Liver (tissue), 9 donors: ENCODE measurements around the gene CCSER2. TPM values are rescaled to one million over a fixed set of nuclear protein-coding genes. Genes with fewer than 3 reads are reported as not detected.

Experiments used
- DNase-seq: peaks from one replicate; pipeline ENCODE4 v3.0.0-alpha.2; 2017; ENCODE audit warnings: low spot score
- H3K27ac ChIP-seq, 2 donors: one replicate each; pipeline ENCODE4 v1.7.0; 2013; ENCODE audit warnings: inconsistent platforms in 2 of 2, low read length in 2 of 2, control low read depth in 1 of 2, low read depth in 1 of 2, mild to moderate bottlenecking in 1 of 2
- H3K27me3 ChIP-seq, 4 donors: one replicate each; pipeline versions ENCODE4 v1.6.1 to v1.7.0; 2013; ENCODE audit warnings: low read length in 3 of 4, inconsistent platforms in 1 of 4, mild to moderate bottlenecking in 1 of 4, moderate library complexity in 1 of 4; ENCODE audit not compliant: control insufficient read depth in 4 of 4, insufficient read depth in 4 of 4
- H3K36me3 ChIP-seq, 4 donors: one replicate each; pipeline versions ENCODE4 v1.6.1 to v1.7.0; 2013; ENCODE audit warnings: low read length in 3 of 4, mild to moderate bottlenecking in 3 of 4, low read depth in 1 of 4, moderate library complexity in 1 of 4; ENCODE audit not compliant: control insufficient read depth in 4 of 4, insufficient read depth in 3 of 4
- H3K4me1 ChIP-seq, 4 donors: one replicate each; pipeline versions ENCODE4 v1.6.1 to v1.7.0; 2013; ENCODE audit warnings: low read length in 3 of 4, mild to moderate bottlenecking in 3 of 4, moderate library complexity in 1 of 4; ENCODE audit not compliant: control insufficient read depth in 4 of 4, insufficient read depth in 4 of 4
- H3K4me3 ChIP-seq, 3 donors: one replicate each; pipeline versions ENCODE4 v1.6.1 to v1.7.0; 2013; ENCODE audit warnings: low read length in 3 of 3, control low read depth in 1 of 3, low read depth in 1 of 3, mild to moderate bottlenecking in 1 of 3
- H3K9ac ChIP-seq, 2 donors: one replicate each; pipeline ENCODE4 v1.7.0; 2013; ENCODE audit warnings: low read length in 2 of 2, mild to moderate bottlenecking in 2 of 2, moderate library complexity in 2 of 2, control low read depth in 1 of 2, low read depth in 1 of 2
- H3K9me3 ChIP-seq, 4 donors: one replicate each; pipeline versions ENCODE4 v1.6.1 to v1.7.0; 2013; ENCODE audit warnings: low read length in 3 of 4; ENCODE audit not compliant: control insufficient read depth in 4 of 4
- EGR1 ChIP-seq, 2 donors: IDR thresholded peaks; 2 replicates each; pipeline ENCODE4 v1.6.1; 2016 to 2018; ENCODE audit warnings: antibody characterized with exemption in 2 of 2, low read depth in 2 of 2
- FOXA1 ChIP-seq: IDR thresholded peaks from 2 replicates; pipeline ENCODE4 v1.6.1; 2016; ENCODE audit warnings: antibody characterized with exemption
- FOXA2 ChIP-seq: IDR thresholded peaks from 2 replicates; pipeline ENCODE4 v1.6.1; 2016; ENCODE audit warnings: antibody characterized with exemption
- GABPA ChIP-seq, 2 donors: IDR thresholded peaks in 1 of 2; conservative IDR thresholded peaks in 1 of 2; 2 replicates each; pipeline ENCODE4 v1.6.1; 2016; ENCODE audit warnings: antibody characterized with exemption in 2 of 2, mild to moderate bottlenecking in 1 of 2, moderate library complexity in 1 of 2
- HNF4A ChIP-seq, 2 donors: conservative IDR thresholded peaks; 2 replicates each; pipeline ENCODE4 v1.6.1; 2016; ENCODE audit warnings: antibody characterized with exemption in 2 of 2, mild to moderate bottlenecking in 2 of 2
- HNF4G ChIP-seq: IDR thresholded peaks from 2 replicates; pipeline ENCODE4 v1.6.1; 2016; ENCODE audit warnings: antibody characterized with exemption
- JUND ChIP-seq, 2 donors: IDR thresholded peaks; 2 replicates each; pipeline ENCODE4 v1.6.1; 2016; ENCODE audit warnings: antibody characterized with exemption in 2 of 2
- NR2F2 ChIP-seq: IDR thresholded peaks from 2 replicates; pipeline ENCODE4 v1.6.1; 2016; ENCODE audit warnings: antibody characterized with exemption
- RAD21 ChIP-seq, 2 donors: IDR thresholded peaks; 2 replicates each; pipeline ENCODE4 v1.6.1; 2016; ENCODE audit warnings: antibody characterized with exemption in 2 of 2, mild to moderate bottlenecking in 2 of 2
- RXRA ChIP-seq, 2 donors: IDR thresholded peaks; 2 replicates each; pipeline ENCODE4 v1.6.1; 2017 to 2018; ENCODE audit warnings: antibody characterized with exemption in 2 of 2, mild to moderate bottlenecking in 1 of 2
- SP1 ChIP-seq: IDR thresholded peaks from 2 replicates; pipeline ENCODE4 v1.6.1; 2018; ENCODE audit warnings: antibody characterized with exemption, mild to moderate bottlenecking
- TAF1 ChIP-seq: conservative IDR thresholded peaks from 2 replicates; pipeline ENCODE4 v1.6.1; 2016; ENCODE audit warnings: antibody characterized with exemption, mild to moderate bottlenecking
- YY1 ChIP-seq: IDR thresholded peaks from 2 replicates; pipeline ENCODE4 v1.6.1; 2016; ENCODE audit warnings: antibody characterized with exemption, mild to moderate bottlenecking
- WGBS: extraction: QIAGEN DNeasy Blood & Tissue Kit; methylation state at CpG from one replicate; pipeline ENCODE4 v1.1.7; 2013; 5-methylcytosine and 5-hydroxymethylcytosine counted together
- polyA plus RNA-seq, 2 donors: library from polyadenylated mRNA; stranded (reverse) in 1 of 2; unstranded in 1 of 2; fragments of 200-250 nt in 1 of 2; fragments of >200 nt in 1 of 2; fragmentation: Nextera tagmentation in 1 of 2; extraction: Ambion mirVana in 1 of 2; gene quantifications; one replicate each; pipeline versions ENCODE4 v1.2.1 to v1.2.3, GENCODE V29; 2013 to 2015
- total RNA-seq, 2 donors: library from RNA; depleted of rRNA; stranded (reverse); fragments of >200 nt; gene quantifications; one replicate each; pipeline ENCODE4 v1.2.3, GENCODE V29; 2014
- TF ChIP-seq, protein P1 (sequence below): IDR thresholded peaks from 2 replicates; pipeline ENCODE4 v1.6.1; 2016; ENCODE audit warnings: antibody characterized with exemption
- TF ChIP-seq, protein P2 (sequence below): fragments of 150-350 bp; IDR thresholded peaks from 2 replicates; pipeline ENCODE4 v1.5.1; 2017; ENCODE audit warnings: improper control_type of control experiment, low read depth, low read length; ENCODE audit not compliant: missing input control
- TF ChIP-seq, protein P3 (sequence below): IDR thresholded peaks from 2 replicates; pipeline ENCODE4 v1.6.1; 2016; ENCODE audit warnings: antibody characterized with exemption, mild to moderate bottlenecking
- TF ChIP-seq, protein P4 (sequence below): IDR thresholded peaks from 2 replicates; pipeline ENCODE4 v1.6.1; 2016; ENCODE audit warnings: antibody characterized with exemption
- TF ChIP-seq, protein P5 (sequence below): IDR thresholded peaks from 2 replicates; pipeline ENCODE4 v1.6.1; 2016; ENCODE audit warnings: antibody characterized with exemption
- donor health status: healthy.
- donor health status: healthy.
- donor health status: healthy.
- donor health status: healthy.
- donor health status: healthy.

The CCSER2 gene
- total and polyA plus RNA-seq, 4 donors, result 5.6 to 18.2 (median 12.1) TPM

DNA sequence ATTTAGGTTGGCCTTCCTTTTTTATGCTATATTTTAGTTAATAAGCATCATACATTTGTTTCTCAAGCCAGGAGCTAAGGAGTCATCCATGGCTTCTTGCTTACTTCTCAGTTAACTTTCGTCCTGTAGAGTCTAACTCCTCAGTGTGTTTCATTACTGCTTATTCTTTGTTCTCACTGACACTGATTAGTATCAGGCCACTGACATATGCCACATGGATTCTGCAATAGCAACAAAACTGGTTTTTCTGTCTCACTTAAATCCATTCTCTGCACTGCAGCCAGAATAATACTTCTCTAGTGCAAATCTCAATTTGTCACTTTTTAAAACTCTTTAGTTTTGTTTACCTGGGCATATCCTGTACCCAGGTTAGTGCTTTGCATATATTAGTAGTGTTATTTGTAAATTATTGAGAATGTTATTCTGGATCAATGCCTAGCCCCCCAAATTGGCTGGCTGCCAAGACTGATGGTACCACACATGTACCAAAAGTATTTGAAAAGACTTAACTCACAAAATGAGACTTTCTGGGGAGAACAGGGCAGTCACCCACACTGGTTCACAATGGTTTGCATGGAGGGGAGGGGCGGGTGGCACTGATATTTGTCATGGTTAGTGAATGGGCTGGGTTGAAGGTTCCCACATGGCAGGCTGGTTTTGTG lies 79.1 kb downstream of the CCSER2 start:
- no peak for DNase-seq
- TF ChIP-seq SP1, result no peak
- TF ChIP-seq RXRA (IDR thresholded peaks at IDR 0.05), result no peak
- TF ChIP-seq TAF1, result no peak
- no peak for TF ChIP-seq HNF4A (conservative IDR thresholded peaks at IDR 0.05)
- TF ChIP-seq NR2F2, result no peak
- no peak for TF ChIP-seq FOXA1
- no peak for TF ChIP-seq GABPA (IDR thresholded peaks at IDR 0.05 in 1 of 2, conservative IDR thresholded peaks at IDR 0.05 in 1 of 2)
- TF ChIP-seq, protein P1, sequence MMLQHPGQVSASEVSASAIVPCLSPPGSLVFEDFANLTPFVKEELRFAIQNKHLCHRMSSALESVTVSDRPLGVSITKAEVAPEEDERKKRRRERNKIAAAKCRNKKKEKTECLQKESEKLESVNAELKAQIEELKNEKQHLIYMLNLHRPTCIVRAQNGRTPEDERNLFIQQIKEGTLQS, result no peak
- TF ChIP-seq, protein P2, sequence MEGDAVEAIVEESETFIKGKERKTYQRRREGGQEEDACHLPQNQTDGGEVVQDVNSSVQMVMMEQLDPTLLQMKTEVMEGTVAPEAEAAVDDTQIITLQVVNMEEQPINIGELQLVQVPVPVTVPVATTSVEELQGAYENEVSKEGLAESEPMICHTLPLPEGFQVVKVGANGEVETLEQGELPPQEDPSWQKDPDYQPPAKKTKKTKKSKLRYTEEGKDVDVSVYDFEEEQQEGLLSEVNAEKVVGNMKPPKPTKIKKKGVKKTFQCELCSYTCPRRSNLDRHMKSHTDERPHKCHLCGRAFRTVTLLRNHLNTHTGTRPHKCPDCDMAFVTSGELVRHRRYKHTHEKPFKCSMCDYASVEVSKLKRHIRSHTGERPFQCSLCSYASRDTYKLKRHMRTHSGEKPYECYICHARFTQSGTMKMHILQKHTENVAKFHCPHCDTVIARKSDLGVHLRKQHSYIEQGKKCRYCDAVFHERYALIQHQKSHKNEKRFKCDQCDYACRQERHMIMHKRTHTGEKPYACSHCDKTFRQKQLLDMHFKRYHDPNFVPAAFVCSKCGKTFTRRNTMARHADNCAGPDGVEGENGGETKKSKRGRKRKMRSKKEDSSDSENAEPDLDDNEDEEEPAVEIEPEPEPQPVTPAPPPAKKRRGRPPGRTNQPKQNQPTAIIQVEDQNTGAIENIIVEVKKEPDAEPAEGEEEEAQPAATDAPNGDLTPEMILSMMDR, result no peak
- TF ChIP-seq, protein P3, sequence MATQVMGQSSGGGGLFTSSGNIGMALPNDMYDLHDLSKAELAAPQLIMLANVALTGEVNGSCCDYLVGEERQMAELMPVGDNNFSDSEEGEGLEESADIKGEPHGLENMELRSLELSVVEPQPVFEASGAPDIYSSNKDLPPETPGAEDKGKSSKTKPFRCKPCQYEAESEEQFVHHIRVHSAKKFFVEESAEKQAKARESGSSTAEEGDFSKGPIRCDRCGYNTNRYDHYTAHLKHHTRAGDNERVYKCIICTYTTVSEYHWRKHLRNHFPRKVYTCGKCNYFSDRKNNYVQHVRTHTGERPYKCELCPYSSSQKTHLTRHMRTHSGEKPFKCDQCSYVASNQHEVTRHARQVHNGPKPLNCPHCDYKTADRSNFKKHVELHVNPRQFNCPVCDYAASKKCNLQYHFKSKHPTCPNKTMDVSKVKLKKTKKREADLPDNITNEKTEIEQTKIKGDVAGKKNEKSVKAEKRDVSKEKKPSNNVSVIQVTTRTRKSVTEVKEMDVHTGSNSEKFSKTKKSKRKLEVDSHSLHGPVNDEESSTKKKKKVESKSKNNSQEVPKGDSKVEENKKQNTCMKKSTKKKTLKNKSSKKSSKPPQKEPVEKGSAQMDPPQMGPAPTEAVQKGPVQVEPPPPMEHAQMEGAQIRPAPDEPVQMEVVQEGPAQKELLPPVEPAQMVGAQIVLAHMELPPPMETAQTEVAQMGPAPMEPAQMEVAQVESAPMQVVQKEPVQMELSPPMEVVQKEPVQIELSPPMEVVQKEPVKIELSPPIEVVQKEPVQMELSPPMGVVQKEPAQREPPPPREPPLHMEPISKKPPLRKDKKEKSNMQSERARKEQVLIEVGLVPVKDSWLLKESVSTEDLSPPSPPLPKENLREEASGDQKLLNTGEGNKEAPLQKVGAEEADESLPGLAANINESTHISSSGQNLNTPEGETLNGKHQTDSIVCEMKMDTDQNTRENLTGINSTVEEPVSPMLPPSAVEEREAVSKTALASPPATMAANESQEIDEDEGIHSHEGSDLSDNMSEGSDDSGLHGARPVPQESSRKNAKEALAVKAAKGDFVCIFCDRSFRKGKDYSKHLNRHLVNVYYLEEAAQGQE, result no peak
- TF ChIP-seq, protein P4, sequence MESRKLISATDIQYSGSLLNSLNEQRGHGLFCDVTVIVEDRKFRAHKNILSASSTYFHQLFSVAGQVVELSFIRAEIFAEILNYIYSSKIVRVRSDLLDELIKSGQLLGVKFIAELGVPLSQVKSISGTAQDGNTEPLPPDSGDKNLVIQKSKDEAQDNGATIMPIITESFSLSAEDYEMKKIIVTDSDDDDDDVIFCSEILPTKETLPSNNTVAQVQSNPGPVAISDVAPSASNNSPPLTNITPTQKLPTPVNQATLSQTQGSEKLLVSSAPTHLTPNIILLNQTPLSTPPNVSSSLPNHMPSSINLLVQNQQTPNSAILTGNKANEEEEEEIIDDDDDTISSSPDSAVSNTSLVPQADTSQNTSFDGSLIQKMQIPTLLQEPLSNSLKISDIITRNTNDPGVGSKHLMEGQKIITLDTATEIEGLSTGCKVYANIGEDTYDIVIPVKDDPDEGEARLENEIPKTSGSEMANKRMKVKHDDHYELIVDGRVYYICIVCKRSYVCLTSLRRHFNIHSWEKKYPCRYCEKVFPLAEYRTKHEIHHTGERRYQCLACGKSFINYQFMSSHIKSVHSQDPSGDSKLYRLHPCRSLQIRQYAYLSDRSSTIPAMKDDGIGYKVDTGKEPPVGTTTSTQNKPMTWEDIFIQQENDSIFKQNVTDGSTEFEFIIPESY, result no peak
- TF ChIP-seq JUND (IDR thresholded peaks at IDR 0.05), result no peak
- TF ChIP-seq HNF4G, result no peak
- TF ChIP-seq EGR1 (IDR thresholded peaks at IDR 0.05; ENCODE audit: low read depth in 2 of 2), result no peak
- TF ChIP-seq, protein P5, sequence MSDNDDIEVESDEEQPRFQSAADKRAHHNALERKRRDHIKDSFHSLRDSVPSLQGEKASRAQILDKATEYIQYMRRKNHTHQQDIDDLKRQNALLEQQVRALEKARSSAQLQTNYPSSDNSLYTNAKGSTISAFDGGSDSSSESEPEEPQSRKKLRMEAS, result no peak
- no peak for TF ChIP-seq RAD21 (IDR thresholded peaks at IDR 0.05)
- no peak for TF ChIP-seq FOXA2
- no peak for TF ChIP-seq YY1
- Histone ChIP-seq H3K27me3 (no peaks in the 10 kb centered on the region), H3K4me3 (no peak overlapping the region), H3K27ac (no peak overlapping the region), H3K36me3 (no peaks in the 10 kb centered on the region), H3K9ac (no peak overlapping the region), H3K9me3 (no peaks in the 10 kb centered on the region), H3K4me1 (no peaks in the 10 kb centered on the region)
- WGBS, result 95% methylated on average over 2 of the region's 2 CpGs
